Stimulated activated CD8-positive, alpha-beta memory T cell treated with anti-CD3 and anti-CD28 coated beads, Interleukin-4, amount 100 ng/mL, for 48 hours (primary cell): Measurements from ENCODE around the gene SLC23A3.
"Not testable (repeated sequence)": the region's sequence is repeated elsewhere in the genome, so short reads cannot be mapped to it uniquely, and the experiment has no call there.

Experiments
- DNase-seq: peaks from one replicate; pipeline ENCODE4 v3.0.0-alpha.2; 2020

The SLC23A3 gene

GRCh38 chr2:219204425-219205164 lies 34.8 kb upstream of the SLC23A3 start:
- no peak for DNase-seq

GRCh38 chr2:219201331-219201730 lies 31.5 kb upstream of the SLC23A3 start:
- DNase-seq, result not testable (repeated sequence)

- DNase-seq, result peak; percentile 66
These were observed 30.9 kb upstream of the SLC23A3 start for GRCh38 chr2:219200502-219201326.

DNA sequence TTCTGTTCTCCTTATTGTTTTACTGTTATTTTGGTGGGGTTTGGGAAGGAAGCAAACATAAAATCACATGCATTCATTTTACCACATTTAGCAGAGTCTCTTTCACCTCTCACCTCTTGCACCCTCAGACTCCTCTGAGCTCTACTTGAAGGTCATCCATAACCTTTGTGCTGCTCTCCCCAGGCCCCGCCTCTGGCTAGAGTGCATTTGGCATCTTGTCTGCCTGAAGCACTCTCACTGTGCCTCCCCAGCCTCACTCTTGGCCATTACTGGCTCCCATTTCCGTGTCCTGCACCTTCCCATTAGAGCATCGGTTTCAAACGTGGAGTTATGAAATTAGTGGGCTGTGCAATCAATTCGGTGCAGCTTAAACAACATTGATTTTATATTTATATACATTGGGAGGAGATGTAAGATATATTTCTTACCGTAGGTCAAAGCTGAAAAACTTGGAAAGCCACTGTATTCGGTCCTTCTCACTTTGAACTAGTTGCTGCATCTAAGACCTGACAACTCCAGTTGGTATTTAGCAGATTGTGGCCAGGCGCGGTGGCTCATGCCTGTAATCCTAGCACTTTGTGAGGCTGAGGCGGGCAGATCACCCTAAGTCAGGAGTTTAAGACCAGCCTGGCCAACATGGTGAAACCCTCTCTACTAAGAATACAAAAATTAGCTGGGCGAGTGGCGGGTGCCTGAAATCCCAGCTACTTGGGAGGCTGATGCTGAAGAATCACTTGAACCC lies 29.8 kb upstream of the SLC23A3 start:
- no peak for DNase-seq

GRCh38 chr2:219198974-219199373 lies 29.1 kb upstream of the SLC23A3 start:
- DNase-seq, result no peak

DNA sequence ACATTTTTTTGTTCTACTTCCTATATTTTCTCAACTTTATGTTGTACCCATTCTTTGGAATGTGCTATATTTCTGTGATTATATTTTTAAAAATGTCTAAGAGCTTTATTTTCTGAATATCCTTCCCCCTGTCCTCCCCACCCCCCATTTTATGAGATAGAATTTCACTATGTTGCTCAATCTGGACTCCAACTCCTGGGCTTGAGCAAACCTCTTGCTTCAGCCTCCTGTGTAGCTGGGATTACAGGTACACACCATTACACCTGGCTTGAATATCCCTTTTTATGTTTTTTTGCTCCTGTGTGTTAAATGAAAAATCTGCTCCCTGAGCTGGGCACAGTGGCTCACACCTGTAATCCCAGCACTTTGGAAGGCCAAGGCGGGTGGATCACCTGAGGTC lies 27.6 kb upstream of the SLC23A3 start:
- DNase-seq, result no peak

- no peak for DNase-seq
These were observed 17.1 kb upstream of the SLC23A3 start for GRCh38 chr2:219186754-219187456.

GRCh38 chr2:219184121-219184520 lies 14.3 kb upstream of the SLC23A3 start:
- DNase-seq, result no peak

GRCh38 chr2:219183151-219183772 lies 13.4 kb upstream of the SLC23A3 start:
- no peak for DNase-seq

DNA sequence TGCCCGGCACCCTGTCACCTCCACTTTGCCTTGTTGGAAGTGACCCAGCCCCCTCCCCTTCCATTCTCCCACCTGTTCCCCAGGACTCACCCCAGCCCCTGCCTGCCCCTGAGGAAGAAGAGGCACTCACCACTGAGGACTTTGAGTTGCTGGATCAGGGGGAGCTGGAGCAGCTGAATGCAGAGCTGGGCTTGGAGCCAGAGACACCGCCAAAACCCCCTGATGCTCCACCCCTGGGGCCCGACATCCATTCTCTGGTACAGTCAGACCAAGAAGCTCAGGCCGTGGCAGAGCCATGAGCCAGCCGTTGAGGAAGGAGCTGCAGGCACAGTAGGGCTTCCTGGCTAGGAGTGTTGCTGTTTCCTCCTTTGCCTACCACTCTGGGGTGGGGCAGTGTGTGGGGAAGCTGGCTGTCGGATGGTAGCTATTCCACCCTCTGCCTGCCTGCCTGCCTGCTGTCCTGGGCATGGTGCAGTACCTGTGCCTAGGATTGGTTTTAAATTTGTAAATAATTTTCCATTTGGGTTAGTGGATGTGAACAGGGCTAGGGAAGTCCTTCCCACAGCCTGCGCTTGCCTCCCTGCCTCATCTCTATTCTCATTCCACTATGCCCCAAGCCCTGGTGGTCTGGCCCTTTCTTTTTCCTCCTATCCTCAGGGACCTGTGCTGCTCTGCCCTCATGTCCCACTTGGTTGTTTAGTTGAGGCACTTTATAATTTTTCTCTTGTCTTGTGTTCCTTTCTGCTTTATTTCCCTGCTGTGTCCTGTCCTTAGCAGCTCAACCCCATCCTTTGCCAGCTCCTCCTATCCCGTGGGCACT lies 12.7 kb upstream of the SLC23A3 start:
- DNase-seq, result no peak

DNA sequence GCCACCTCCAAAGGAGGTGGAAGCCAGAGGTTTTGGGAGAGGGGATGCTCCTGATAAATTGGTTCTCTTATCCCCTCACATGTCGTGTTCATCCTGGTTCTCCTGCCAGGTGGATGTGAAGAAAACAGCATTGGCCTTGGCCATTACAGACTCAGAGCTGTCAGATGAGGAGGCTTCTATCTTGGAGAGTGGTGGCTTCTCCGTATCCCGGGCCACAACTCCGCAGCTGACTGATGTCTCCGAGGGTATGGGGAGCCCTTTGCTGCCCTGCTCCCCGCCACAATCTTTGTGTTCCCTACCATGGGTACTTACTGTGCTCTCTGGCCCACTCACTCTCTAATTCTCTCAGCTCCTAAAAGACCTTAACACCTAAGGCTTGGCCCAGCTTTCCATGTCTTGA lies 11.7 kb upstream of the SLC23A3 start:
- DNase-seq, result no peak

GRCh38 chr2:219180961-219181360 lies 11.1 kb upstream of the SLC23A3 start:
- DNase-seq, result no peak

GRCh38 chr2:219179601-219180465 lies 10.0 kb upstream of the SLC23A3 start:
- DNase-seq, result no peak

GRCh38 chr2:219178377-219179175 lies 8.7 kb upstream of the SLC23A3 start:
- DNase-seq, result peak; percentile 53

DNA sequence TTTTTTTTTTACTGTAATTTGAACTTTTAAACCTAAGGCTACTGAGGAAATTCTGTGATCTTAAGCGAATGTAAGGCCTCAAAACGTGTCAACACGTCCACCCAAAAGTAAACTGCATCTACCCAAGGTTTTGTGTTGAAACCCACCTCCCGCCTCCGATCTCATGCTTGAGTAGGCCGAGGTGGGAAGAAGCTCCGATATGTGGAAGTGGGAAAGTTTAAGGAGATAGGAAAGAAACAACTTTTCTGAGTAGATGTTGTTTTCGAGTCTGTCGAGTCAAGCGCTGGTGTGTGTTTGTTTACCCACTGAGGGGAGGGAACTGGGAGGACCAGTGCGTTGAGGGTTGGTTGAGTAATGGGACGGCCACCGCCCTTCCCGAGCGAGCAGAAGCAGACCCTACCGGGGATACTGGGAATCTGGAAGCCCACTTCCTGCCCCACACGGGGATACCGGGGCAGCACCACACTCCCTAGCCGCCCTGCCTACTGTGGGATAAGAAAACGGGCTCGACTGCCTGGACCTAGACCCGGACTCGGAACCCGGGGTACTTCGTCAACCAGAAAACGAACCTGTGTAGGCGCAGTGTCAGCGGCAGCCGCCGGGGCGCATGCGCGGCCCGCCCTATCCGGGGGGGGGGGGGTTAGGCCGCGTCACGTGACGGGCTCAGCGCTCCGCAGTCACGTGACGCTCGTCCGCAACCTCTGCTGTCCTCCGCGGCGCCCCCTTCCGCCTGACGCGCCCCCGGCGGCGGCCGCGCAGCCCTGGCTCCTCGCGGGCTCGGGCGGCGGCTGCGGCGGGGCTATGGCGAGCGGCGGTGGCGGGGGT lies 7.9 kb upstream of the SLC23A3 start, which contains the start of gene RETREG2:
Gene RETREG2, plus strand, starts transcription at position 724 of the 825 bp plus-strand sequence. Its CDS starts 78 bp downstream, at position 802.
- DNase-seq, result peak; percentile 80

DNA sequence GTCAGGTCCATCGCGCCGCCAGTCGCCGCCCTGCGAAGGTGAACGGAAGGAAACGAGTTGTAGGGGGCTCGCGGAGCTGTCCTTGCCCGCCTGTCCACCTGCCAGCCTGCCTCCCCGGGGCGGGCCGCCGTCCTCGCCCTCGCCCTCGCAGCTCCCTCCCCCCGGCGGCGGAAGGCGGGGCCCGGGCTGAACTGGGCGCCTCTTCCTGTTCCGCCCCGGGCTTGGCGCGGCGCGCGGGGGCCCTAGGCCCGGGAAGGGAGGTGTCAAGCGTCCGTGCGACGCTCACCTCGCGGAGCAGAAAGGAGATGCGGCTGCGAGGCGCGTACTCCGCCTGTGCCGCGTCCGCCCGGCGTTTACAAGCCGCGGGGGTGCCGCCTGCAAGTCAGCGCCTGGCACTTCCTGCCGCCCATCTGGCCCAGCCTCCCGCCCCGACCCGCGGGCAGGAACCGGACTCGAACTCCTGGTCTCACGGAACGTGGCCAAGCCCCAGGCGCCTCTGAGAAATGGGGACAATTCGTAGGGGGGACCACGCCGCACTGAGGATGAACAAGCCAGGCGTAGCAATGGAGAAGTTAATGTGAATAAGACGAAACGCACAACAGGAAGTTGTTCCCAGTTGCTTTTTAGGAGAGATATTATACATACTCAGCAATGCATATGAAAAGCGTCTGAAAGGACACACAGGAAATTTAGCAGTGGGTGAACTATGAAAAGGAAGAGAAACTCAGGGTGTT lies 7.2 kb upstream of the SLC23A3 start, which contains the start of gene CNPPD1:
Gene CNPPD1, minus strand, starts transcription at position 108 of the 734 bp plus-strand sequence. Its CDS starts 97 bp downstream, at position 11.
- peak; percentile 89 for DNase-seq
